Jurkat, Clone E6-1 (cell line): Measurements from ENCODE around the gene TMEM175.

Experiments used
- DNase-seq: peaks from one replicate; pipeline ENCODE4 v3.0.0-alpha.2; 2011; ENCODE audit warnings: low read depth, low spot score
- H3K4me3 ChIP-seq: 2 replicates; pipeline ENCODE4 v1.5.1; 2011; ENCODE audit warnings: mild to moderate bottlenecking, low read length, control low read depth, moderate library complexity

TMEM175 gene

GRCh38 chr4:978957-979701 lies 46.9 kb downstream of the TMEM175 start:
- H3K4me3 ChIP-seq, result no peak overlapping the region
- DNase-seq, result no peak

- no peak for DNase-seq
Observed at GRCh38 chr4:982291-982690, 50.0 kb downstream of the TMEM175 start.

GRCh38 chr4:982814-983213 lies 50.6 kb downstream of the TMEM175 start:
- DNase-seq, result no peak
- no peak overlapping the region for H3K4me3 ChIP-seq

More at GRCh38 chr4:982291-982690, 50.0 kb downstream of the TMEM175 start:
- H3K4me3 ChIP-seq, result no peak overlapping the region

GRCh38 chr4:984336-985054 lies 52.2 kb downstream of the TMEM175 start:
- no peak overlapping the region for H3K4me3 ChIP-seq
- DNase-seq, result no peak

DNA sequence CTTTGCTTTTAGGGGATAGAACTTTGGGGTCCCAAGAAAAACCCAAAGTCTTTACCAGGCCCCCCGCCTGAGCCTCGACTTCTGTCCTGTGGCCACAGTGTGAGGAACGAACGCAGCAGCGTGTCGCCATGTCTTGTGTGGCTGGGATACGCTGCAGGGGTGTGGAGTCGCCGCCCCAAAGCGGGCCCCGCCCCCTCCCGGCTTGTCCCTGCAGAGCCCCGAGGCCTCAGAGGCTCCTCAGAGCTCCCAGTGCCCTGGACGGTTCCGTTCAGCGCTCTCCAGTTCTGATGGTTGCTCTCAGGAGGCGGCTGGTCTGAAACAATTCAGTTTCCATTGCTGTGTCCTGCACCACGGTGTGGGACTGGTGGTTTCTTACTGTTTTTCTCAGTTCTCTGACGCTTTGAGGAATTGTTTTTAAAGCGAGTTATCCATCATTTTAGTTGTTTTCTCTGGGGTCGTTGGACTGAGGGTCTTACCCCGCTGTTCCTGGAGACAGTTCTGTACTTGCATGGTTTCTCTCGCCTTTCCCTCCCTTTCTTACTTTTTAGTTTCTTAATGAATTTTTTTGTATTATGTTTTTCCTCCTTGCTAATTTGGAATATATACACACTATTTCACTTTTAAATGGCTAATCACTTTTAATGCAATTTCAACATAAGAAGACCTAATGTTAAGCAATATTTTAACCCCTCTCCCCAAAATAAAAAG lies 53.0 kb downstream of the TMEM175 start:
- DNase-seq, result no peak
- no peak overlapping the region for H3K4me3 ChIP-seq

GRCh38 chr4:986428-986878 lies 54.2 kb downstream of the TMEM175 start:
- DNase-seq, result peak; percentile 9
- peak overlapping the region; percentile 56 for H3K4me3 ChIP-seq

DNA sequence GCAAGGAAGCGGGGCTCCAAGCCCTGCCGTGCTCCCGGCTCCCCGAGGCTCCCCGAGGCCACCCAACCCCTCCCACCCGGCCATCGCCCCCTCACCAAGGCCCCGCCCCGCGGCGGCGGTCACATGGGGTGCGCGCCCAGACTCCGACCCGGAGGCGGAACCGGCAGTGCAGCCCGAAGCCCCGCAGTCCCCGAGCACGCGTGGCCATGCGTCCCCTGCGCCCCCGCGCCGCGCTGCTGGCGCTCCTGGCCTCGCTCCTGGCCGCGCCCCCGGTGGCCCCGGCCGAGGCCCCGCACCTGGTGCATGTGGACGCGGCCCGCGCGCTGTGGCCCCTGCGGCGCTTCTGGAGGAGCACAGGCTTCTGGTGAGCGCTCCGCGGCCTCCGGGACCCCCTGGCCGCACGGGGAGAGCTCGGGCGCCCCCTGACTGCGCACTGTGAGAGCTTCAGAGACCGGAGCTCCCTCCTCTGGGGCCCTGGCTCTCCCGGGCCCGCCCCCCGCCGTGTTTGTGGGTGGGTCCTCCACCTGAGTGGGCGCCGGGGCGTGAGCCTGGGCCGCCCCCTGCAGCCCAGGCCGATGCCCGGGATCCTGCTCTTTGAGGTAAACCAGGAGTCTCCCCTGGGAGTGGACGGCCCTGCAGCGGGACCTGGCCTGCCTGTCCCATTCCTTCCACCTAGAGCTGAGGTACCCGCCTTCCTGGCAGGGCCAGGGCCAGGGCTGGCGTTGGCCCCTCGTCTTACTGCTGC lies 54.8 kb downstream of the TMEM175 start, which contains the start of gene IDUA:
Gene IDUA, plus strand, starts transcription at position 166 of the 745 bp plus-strand sequence. Its CDS starts 41 bp downstream, at position 207.
- peak; percentile 62 for DNase-seq
- peak within 1 kb of the TSS; percentile 56 for H3K4me3 ChIP-seq

DNA sequence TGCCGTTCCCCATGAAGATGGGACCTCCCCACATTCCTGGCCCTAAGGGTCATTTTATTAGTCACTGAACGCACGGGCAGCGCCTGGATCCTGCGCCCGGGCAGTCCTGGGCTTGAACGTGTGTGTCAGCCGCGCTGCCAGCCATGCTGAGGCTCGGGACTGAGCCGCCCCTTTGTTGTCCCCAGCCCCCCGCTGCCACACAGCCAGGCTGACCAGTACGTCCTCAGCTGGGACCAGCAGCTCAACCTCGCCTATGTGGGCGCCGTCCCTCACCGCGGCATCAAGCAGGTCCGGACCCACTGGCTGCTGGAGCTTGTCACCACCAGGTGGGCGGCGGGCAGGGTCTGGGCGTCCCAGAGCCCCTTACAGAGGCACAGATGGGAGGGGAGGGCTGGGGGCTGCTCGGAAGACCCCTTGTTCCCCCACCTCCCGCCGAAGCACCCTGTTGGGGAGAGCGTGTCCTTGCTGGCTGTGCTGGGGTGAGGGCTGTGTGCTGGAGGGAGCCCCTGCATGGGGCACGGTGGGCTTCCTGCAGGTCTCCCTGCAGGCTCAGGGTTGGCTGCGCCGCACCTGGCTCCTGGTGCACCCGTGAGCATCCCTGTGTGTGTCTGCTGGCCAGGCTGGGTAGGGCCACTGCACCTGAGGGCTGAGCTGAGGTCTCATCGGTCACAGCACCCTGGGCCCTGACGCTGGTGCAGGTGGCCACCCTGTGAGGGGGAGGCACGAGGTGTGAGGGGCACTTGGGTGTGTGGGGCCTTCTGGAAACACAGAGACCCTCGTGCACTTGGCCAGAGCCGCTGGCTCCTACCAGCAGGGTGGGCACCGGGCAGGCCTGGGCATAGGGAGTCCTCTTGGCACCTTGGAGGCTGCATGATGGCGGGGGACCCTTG lies 55.6 kb downstream of the TMEM175 start:
- no peak for DNase-seq
- peak overlapping the region; percentile 56 for H3K4me3 ChIP-seq

GRCh38 chr4:988726-989721 lies 56.8 kb downstream of the TMEM175 start:
- H3K4me3 ChIP-seq, result no peak overlapping the region
- DNase-seq, result no peak

DNA sequence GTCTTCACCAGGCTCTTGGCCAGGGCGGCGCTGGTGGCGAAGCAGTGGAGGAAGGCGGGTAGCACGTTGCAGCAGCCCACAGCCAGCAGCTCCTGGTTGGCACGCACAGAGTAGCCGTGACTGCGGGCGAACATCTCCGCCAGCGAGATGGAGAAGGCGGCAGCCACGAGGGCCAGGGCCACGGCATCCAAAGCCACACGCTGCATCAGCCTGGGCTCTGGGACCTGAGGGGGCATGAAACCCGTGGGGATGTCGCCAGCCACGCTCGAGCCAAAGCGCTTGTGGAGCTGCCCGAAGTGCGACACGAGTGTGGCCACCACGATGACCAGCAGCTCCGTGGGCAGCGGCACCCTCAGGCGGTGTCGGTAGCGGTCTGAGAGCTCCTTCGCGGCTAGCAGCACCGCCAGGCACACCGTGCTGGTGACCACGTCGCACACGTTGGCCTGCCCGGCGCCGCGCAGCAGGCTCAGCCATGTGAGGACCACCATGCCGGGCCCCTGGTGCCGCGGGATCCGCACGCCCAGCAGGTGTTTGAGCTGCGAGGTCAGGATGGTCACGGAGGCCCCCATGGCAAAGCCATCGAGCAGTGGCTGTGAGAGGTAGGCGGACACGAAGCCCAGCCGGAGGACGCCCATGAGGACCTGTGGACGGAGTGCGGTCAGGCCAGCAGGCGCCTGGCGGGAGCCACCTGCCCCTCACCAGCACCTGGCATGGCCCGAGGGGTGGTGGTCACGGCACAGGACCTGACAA lies 57.6 kb downstream of the TMEM175 start:
- DNase-seq, result no peak
- H3K4me3 ChIP-seq, result no peak overlapping the region

DNA sequence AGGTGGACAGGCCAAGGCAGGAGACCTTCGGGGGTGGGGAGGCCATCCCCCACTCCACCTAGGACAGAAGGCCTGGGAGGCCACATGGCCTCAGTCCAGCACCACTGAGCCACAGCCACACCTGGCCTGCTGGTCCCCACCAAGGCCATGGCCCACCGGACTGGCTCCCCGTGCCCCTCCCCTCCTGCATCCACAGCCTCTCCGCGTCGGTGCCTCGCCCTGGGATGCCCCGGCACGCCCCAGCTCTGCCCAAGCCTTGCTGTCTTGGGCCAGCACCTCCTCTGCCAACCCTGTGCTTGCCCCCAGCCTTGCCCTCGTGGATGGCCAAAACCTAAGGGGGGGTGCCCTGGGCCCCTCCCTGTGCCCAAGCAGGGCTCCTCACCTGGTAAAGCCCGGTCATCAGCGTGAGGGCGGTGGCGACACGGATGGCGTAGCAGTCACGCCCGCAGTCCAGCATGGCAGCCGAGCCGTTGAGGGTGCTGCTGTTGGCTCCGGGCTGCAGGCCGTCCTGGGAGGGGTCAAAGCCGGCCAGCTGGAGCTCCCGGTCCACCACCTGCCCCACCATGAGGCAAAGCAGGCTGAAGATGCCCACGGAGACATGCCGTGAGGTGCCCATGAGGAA lies 58.6 kb downstream of the TMEM175 start:
- DNase-seq, result no peak
- no peak overlapping the region for H3K4me3 ChIP-seq

DNA sequence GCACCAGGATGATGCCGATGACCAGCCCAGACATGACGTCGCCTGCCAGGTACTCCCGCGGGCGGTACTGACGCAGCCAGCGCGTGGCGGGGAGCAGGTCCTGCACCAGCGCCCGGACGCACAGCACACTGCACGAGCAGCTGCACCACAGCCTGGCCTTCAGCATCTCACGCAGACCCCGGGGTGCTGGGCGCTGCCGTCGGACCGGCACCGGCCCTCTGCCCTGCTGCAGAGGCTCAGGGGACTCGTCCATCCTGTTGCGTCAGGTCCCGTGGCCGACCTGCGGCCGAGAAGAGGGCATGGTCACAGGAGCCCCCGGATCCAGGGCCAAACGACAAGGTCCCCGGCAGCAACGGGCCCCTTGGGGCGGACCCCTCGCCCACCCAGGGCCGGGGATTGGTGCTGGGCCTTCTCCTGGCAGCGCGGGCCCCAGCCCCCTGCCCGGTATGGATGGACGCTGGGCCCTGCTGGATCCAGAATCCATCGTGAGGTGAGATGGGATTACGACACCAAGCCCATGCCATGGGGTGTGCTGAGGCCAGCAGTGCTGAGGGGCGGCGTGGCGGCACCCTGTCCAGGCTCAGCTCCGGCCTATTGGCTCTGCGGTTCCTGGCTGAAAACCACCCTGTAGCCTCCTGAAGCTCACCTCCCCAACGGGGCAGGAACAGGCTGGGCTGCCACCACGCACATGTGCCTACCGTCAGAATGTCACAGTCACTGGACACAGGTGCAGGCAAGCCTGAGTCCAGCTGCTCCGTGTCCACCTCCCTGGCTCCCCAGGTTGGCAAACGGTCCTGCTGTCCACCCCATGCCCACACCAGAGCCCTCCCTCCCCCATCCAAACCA lies 59.4 kb downstream of the TMEM175 start:
- H3K4me3 ChIP-seq, result no peak overlapping the region
- no peak for DNase-seq

GRCh38 chr4:992297-993110 lies 60.2 kb downstream of the TMEM175 start:
- no peak overlapping the region for H3K4me3 ChIP-seq
- DNase-seq, result no peak
